SW 1271 (cell line): ENCODE data around the gene HEPH.
"Not testable (repeated sequence)": the region's sequence is repeated elsewhere in the genome, so short reads cannot be mapped to it uniquely, and the experiment has no call there.

Experiments used
- DNase-seq, 2 experiments: peaks; one replicate each; lab custom pipeline; 2025; lab: John Stamatoyannopoulos, UW

The HEPH gene

GRCh38 chrX:66200855-66201795 is 37.1 kb downstream of the HEPH start:
- DNase-seq, result no peak

GRCh38 chrX:66203114-66203513 is 39.1 kb downstream of the HEPH start:
- DNase-seq, result no peak

GRCh38 chrX:66221856-66222255 is 57.8 kb downstream of the HEPH start:
- no peak for DNase-seq

DNA sequence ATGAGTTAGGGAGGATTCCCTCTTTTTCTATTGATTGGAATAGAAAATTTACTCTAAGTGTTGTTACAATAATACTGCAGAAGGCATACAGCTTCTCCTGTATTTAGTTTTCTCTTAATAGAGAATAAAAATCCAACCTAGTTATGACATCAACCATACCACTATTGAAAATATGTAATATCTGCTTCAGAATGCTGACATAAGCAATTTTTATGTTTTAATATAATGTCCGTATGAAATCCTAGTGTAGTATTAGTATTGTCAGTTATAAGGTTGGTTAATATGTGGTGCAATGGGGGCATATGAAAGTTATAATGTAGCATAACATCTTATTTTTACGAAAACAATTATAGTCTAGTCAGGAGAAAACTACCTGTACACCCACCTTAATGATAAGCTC is 68.2 kb downstream of the HEPH start:
- no peak for DNase-seq

DNA sequence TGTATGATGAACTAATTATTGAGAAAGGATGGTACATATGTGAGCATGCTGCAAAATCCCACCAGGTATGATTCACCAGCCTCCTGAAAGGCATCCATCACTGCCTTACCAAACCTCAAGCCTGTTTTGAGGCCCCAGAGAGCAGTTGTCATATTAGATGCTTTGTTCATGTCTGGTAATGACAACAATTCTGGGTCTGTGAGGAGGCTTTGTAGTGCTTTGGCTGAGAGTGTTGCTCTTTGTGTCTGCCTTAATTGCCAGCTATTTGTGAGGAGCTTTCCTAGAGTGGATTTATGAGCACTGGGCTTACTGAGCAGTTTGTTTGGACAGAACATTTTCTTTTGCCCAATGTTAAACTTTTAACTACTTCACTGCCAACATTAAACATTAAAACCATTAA is 69.2 kb downstream of the HEPH start:
- no peak for DNase-seq

GRCh38 chrX:66233904-66234303 is 69.9 kb downstream of the HEPH start:
- not testable (repeated sequence) for DNase-seq

DNA sequence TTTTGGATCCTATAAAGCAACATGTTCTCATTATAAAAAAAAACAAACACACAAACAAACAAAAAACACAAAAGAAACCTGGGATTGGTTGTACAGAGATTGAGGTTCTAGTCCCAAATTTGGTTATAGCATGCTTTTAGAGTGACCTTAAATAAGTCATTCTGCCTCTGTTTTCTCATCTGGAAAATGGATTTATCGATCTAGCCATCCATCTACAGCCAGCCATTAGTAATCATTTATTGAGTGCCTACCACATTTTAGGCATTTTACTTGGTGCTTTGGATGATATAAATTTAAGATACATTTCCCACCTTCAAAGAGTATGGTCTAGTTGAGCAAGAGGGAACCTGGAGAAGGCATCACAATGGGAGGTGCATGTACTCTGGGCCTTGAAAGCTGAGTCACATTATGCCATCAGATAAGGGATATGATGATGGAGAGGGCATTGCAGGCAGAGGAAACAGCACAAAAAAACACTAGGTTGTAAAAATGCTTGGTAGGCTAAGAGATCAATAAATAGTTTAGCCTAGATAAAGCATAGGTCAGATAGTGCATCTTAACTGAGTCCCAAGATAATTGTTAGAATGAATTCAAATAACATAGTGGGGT is 91.4 kb downstream of the HEPH start:
- no peak for DNase-seq

- DNase-seq, result no peak
Observed at GRCh38 chrX:66262807-66263206, 98.8 kb downstream of the HEPH start.
